ENCODE data around the gene LGSN.

- no peak for TF ChIP-seq POLR2A (IDR thresholded peaks at IDR 0.05)
- TF ChIP-seq CTCF (IDR thresholded peaks at IDR 0.05) = no peak
Observed at GRCh38 chr6:63349401-63349800, 29.6 kb upstream of the LGSN start.

Data from right lobe of liver (tissue), 4 donors.